Activated naive CD4-positive, alpha-beta T cell (primary cell): ENCODE data around the gene DUOX2.
"Not testable (repeated sequence)": the region's sequence is repeated elsewhere in the genome, so short reads cannot be mapped to it uniquely, and the experiment has no call there.

ENCODE experiments used
- DNase-seq, 4 experiments: peaks; one replicate each; lab custom pipeline; 2025; lab: John Stamatoyannopoulos, UW

Gene DUOX2

GRCh38 chr15:45073602-45074001 is 40.4 kb downstream of the DUOX2 start:
- not testable (repeated sequence) for DNase-seq

DNA sequence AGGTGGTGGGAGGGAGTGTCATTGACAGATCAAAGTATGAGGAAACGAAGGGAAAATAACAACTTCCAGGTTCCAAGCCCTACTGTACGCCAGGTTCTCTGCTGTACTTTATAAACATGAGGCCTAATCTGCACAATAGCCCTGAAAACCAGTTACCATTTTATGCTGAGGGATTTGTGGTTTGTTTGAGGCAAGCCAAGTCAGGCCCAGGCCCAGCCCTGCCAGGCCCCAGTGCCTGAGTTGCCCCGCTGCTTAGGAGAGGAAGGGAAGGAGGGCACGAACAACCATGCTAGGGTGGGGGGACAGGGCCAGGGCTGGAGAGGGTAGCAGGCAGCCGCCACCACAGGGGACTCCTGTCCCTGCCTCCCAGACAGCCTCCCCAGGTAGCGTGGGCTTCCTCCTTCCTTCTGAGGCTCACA is 44.0 kb downstream of the DUOX2 start:
- not testable (repeated sequence) for DNase-seq

GRCh38 chr15:45064386-45064785 is 49.6 kb downstream of the DUOX2 start:
- DNase-seq: no peak

DNA sequence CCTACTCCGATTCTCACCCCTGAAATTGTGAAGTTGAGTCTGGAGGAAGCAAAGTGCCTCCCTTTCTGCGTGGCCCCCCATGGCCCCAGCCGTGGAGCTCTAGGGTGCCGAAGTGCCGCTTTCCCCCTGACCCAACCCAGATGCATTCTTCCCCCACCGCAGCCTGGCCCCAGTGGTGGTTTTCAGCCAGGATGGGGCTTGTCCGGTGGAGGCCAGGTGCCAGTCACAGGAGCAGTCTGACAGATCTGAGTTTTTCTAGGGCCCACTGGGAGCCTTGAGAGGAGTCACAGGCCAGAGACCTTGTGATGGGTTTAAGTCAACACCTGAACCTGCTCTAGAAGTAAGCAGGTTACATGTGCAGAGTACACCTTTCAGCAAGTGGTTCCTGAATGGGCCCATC is 51.7 kb downstream of the DUOX2 start:
- DNase-seq: not testable (repeated sequence)

- not testable (repeated sequence) for DNase-seq
Measured at GRCh38 chr15:45058690-45059675, 55.0 kb downstream of the DUOX2 start.

- not testable (repeated sequence) for DNase-seq
Measured at GRCh38 chr15:45052676-45053075, 61.3 kb downstream of the DUOX2 start.

GRCh38 chr15:45050587-45050986 is 63.4 kb downstream of the DUOX2 start:
- DNase-seq: no peak

GRCh38 chr15:45048794-45049631 is 65.0 kb downstream of the DUOX2 start:
- DNase-seq: no peak

DNA sequence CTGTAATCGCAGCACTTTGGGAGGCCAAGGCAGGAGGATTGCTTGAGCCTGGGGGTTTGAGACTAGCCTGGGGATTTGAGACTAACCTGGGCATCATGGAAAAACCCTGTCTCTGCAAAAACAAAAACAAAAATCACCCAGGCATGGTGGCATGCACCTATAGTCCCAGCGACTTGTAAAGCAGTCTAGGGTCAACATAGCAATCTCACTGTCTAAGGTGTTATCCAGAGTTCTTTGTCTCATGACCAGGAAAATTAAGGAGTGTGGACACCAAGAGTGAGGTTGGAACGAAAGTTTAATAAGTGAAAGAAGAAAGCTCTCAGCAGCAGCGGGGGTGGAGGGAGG is 65.6 kb downstream of the DUOX2 start:
- not testable (repeated sequence) for DNase-seq

DNA sequence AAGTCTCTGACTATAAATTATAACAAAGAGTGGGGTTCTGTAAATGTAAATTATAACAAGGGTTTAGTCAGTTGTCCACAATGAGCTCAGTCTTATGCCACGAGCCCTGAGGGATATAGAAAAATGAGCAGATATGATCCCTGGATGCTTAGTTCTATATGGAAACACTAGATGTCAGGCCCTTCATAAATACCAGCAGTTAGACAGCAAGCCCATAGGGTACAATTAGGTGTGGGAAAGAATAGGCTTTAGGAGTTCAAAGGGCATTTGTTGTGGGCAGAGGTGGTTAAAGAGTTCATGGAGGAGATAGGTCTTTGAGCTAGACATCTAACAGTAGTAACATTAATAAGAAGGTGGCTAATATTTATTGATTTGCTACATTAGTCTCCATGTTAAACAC is 69.7 kb downstream of the DUOX2 start:
- DNase-seq: not testable (repeated sequence)

DNA sequence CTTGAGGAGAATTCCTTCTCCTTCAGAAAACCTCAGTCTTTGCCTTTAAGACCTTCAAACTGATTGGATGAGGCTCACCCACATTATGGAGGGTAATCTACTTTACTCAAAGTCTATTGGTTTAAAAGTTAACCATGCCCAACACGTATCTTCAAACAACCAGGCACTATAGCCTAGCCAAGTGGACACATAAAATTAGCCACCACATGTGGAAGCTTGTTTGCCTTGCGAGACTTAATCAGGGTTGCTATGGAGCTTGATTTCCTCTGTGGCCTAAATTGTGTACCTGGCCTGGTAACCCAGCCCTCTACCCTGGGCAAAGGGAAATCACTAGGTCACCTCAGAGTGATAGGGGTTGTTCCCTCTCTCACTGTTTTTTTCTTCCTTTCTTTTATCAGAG is 71.1 kb downstream of the DUOX2 start:
- DNase-seq: not testable (repeated sequence)
